Psoas muscle (tissue), 8 donors: ENCODE measurements around the gene FAM53B. TPM values are rescaled to one million over a fixed set of nuclear protein-coding genes. Genes with fewer than 3 reads are reported as not detected.

Experiments used
- ATAC-seq, 4 donors: fragments of 200-7000 bp; cut with Tn5 transposase; one replicate each; pipeline ENCODE4 v1.9.1; 2020; ENCODE audit warnings: moderate library complexity in 3 of 4, mild to moderate bottlenecking in 2 of 4
- DNase-seq, 2 donors: peaks; one replicate each; pipeline ENCODE4 v3.0.0-alpha.2; 2020
- H3K27ac ChIP-seq: fragments of 200-600 bp; one replicate; pipeline ENCODE4 v1.8.0; 2022
- H3K27me3 ChIP-seq, 3 donors: fragments of 200-600 bp in 1 of 3; one replicate each; pipeline versions ENCODE4 v1.6.1 to v1.8.0; 2013 to 2022; ENCODE audit warnings: low read length in 2 of 3, mild to moderate bottlenecking in 2 of 3, moderate library complexity in 1 of 3; ENCODE audit not compliant: insufficient read depth in 3 of 3
- H3K36me3 ChIP-seq, 2 donors: fragments of 200-600 bp in 1 of 2; one replicate each; pipeline versions ENCODE4 v1.6.1 to v1.8.0; 2013 to 2022; ENCODE audit warnings: low read depth in 1 of 2, mild to moderate bottlenecking in 1 of 2, moderate library complexity in 1 of 2; ENCODE audit not compliant: insufficient read depth in 1 of 2
- H3K4me1 ChIP-seq: fragments of 200-600 bp; one replicate; pipeline ENCODE4 v1.8.0; 2022
- H3K4me3 ChIP-seq: fragments of 200-600 bp; one replicate; pipeline ENCODE4 v1.8.0; 2022; ENCODE audit warnings: mild to moderate bottlenecking
- H3K9me3 ChIP-seq: fragments of 200-600 bp; one replicate; pipeline ENCODE4 v1.8.0; 2022
- CTCF ChIP-seq: fragments of 200-600 bp; IDR thresholded peaks from one replicate; pipeline ENCODE4 v1.8.0; 2022; ENCODE audit warnings: antibody characterized with exemption
- WGBS, 3 donors: extraction: QIAGEN DNeasy Blood & Tissue Kit; methylation state at CpG; one replicate each; pipeline versions ENCODE4 v1.1.6 to v1.1.7; 2013; 5-methylcytosine and 5-hydroxymethylcytosine counted together
- intact Hi-C, 2 donors: fragments of 100-400 bp; cut with DNase I; formaldehyde crosslinking; loops; one replicate each; pipeline versions ENCODE4 v1.11.0 to v1.14.2; 2022
- polyA plus RNA-seq, 3 donors: library from polyadenylated mRNA; stranded (reverse); fragments of 200-250 nt; gene quantifications; one replicate each; pipeline ENCODE4 v1.2.3, GENCODE V29; 2013
- total RNA-seq, 4 donors: library from RNA; stranded (reverse); fragmentation: NEBNext Ultra II Directional in 2 of 4; extraction: Animal tissue kit (Norgen Biotek cat#: 25700) in 2 of 4; gene quantifications; one replicate each; pipeline versions ENCODE4 v1.2.1 to v1.2.4, GENCODE V29; 2021 to 2023
- donor health status: healthy with polysubstance abuse.
- donor health status: DM: no; HTN: no; CAD: no; lungs with moderate emphysema.
- donor health status: Bipolar disorder and iron deficiency.
- donor health status: healthy.
- donor health status: DM: yes; HTN: yes; CAD: no.
- donor health status: DM: no; HTN: no; CAD: no.
- donor health status: DM: no; HTN: no; CAD: no.
- donor health status: DM: yes; HTN: yes; CAD: no.

FAM53B gene
- total and polyA plus RNA-seq, 7 donors: 31.0 to 178 (median 49.5) TPM

DNA sequence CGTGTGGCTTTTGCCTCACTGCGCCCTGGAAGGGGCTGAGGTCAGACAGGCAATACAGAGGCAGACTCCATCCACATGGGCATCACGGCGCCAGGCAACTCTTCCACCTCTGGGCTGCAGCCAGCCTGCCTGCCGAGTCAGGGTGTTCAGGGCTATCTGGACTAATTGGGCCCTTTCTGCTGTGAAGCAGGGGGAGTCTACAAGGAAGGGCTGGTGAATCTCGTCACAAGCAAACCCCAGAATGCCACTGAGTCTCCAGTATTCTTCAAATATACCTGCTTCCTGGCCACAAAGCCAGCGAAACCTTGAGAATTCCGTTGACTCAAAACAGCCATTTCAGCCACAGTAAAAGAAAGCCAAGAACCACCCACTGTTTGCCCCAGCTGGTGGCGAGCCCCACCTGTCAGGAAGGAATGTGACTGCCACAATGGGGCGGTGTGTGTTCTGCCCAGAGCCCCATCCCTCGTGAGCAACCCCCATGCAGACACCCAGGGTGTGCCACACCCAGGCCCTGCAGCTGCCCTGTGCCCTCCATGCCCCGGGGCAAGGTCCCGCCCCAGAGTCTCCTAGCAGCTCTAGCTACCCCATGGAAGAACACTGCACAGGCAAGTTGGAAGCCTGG is 117.3 kb downstream of the FAM53B start:
- H3K36me3 ChIP-seq: no peaks in the 10 kb centered on the region
- no peak overlapping the region for H3K4me3 ChIP-seq
- TF ChIP-seq CTCF: no peak
- intact Hi-C loops: loop anchor here in 1 of 2 donors (5.0 kb wide), 1 partner anchor 95 kb away; no protein-coding TSS in a partner anchor
- ATAC-seq: peak in 1 of 4 donors; percentile 26
- H3K4me1 ChIP-seq: peaks cover 84% of the 10 kb centered on the region
- WGBS, 3 donors: 52 to 69% (median 56%) methylated on average over 13 of the region's 13 CpGs
- no peaks in the 10 kb centered on the region for H3K27me3 ChIP-seq
- no peaks in the 10 kb centered on the region for H3K9me3 ChIP-seq
- H3K27ac ChIP-seq: peak overlapping the region; percentile 54
- no peak for DNase-seq

DNA sequence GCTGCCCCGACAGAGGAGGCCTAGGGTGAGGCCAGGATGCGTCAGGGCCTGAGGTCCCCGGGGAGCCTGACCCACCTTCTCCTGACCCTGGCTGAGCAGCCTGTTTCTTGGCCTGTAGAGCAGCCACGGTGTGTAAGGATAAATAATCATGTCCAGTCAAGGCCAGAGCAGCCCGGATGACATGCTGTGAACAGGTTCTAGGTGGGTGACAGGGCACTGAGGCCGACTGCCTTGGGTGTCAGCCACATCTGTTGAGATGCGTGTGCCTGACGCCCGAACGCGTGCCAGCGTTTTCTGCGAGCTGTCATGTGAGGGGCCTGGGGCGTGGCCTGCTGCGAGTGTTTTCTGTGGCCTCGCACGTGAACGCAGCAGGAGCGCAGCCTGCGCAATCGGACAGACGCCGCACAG is 118.3 kb downstream of the FAM53B start:
- Histone ChIP-seq H3K27ac (peak overlapping the region; percentile 54), H3K4me3 (no peak overlapping the region), H3K4me1 (peaks cover 85% of the 10 kb centered on the region), H3K9me3 (no peaks in the 10 kb centered on the region), H3K27me3 (no peaks in the 10 kb centered on the region), H3K36me3 (no peaks in the 10 kb centered on the region)
- peak in 1 of 2 donors; percentile 93 for DNase-seq
- ATAC-seq: peak; percentile 31 to 80 (median 52)
- intact Hi-C loops: loop anchor here in 1 of 2 donors (5.0 kb wide), 1 partner anchor 94 kb away; no protein-coding TSS in a partner anchor
- 52 to 72% (median 57%) methylated on average over 23 of the region's 23 CpGs for WGBS, 3 donors
- TF ChIP-seq CTCF: no peak

DNA sequence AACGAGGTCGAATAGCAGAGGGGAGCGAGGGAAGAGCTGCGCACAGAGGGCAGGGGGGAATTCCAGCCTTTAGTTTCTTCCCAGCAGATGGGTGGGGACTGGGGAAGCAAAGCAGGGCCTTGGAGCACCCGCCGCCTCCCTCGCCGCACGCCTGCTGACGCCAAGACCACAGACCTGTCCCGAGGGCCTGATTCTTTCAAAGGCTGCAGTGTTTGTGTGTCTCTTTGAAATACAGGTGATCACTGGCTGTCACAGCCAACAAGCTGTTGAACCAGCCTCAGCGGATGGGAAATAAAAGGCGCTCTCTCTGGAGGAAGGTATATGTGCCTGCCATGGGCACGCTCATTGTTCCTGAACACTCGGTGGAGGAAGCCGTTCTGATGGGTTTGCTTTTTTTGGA is 119.3 kb downstream of the FAM53B start:
- Histone ChIP-seq H3K4me3 (no peak overlapping the region), H3K27ac (peak overlapping the region; percentile 54), H3K9me3 (no peaks in the 10 kb centered on the region), H3K27me3 (no peaks in the 10 kb centered on the region), H3K36me3 (no peaks in the 10 kb centered on the region), H3K4me1 (peaks cover 81% of the 10 kb centered on the region)
- no peak for DNase-seq
- no peak for ATAC-seq
- 79 to 84% (median 83%) methylated on average over 16 of the region's 16 CpGs for WGBS, 3 donors
- intact Hi-C loops: loop anchor here in 1 of 2 donors (5.0 kb wide), 1 partner anchor 93 kb away; no protein-coding TSS in a partner anchor
- TF ChIP-seq CTCF: no peak

DNA sequence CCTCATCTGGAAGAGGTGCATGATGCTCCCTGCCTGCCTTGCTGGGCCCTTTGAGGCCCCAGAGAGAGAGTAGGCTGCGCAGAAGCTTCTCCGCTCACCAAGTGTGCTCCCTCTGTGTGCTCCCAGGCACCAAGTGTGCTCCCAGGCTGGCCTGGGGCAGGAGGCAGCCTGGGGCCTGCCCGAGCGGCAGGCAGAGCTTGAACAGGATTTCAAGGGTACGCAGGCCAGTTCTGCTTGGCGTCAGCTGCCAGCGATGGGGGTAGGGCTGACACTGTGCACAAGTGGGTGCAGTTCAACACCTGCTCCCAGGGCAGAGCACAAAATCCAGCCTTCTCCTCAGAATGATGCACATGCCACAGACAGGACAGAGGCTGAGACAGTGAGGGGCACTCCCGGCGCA is 119.7 kb downstream of the FAM53B start:
- H3K27ac ChIP-seq: peak overlapping the region; percentile 67
- no peak overlapping the region for H3K4me3 ChIP-seq
- intact Hi-C loops: no loop called here
- H3K36me3 ChIP-seq: no peaks in the 10 kb centered on the region
- DNase-seq (no peak), ATAC-seq (peak; percentile 3 to 33 (median 15))
- no peaks in the 10 kb centered on the region for H3K27me3 ChIP-seq
- no peak for TF ChIP-seq CTCF
- H3K4me1 ChIP-seq: peaks cover 77% of the 10 kb centered on the region
- no peaks in the 10 kb centered on the region for H3K9me3 ChIP-seq
- 40 to 64% (median 49%) methylated on average over 9 of the region's 9 CpGs for WGBS, 3 donors
